ENCODE measurements around the gene TMEM255B.

Gene TMEM255B

DNA sequence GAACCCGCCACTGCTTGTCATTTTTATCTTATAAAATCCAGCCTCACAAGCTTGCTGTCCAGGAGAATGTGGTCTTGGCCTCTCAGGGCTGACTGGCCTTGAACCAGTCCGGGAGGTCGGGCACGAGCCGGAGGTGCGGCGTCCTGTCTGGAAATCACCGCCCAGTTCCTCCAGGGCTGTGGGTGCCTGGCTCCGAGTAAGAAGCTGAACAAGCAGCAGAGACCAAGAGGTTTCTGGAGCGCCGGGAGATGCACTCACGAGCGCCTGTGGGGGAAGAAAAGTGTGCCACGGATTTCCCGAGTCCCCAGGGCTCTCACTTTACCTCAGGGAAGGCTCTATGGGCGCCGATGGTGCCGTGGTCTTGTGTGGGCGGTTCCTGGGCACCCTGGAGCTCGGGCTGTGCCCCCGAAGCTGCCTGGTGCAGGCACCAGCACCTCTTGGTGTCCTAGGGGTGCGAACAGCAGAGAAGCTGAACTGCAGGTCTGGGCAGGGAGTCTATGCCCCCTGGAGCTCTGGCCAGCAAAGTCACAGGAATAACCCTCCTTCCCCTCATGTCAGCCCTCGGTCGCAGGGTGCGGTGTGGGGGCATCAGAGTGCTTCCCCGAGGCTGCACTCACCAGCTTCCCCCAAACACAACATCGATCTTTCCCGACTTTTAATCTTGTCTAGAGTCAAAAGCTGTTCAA is 54.9 kb downstream of the TMEM255B start:
- H3K18ac ChIP-seq (ENCODE audit: low read depth in 1 of 2, low read length in 2 of 2) = peak overlapping the region in 1 of 2 experiments; percentile 23
- peak overlapping the region; percentile 58 for H3K27ac ChIP-seq (ENCODE audit: low read length, poor library complexity, severe bottlenecking)
- H3K9ac ChIP-seq (ENCODE audit: low read length) = no peak overlapping the region
- no peak for DNase-seq
- H4K91ac ChIP-seq (ENCODE audit: low read length) = peak overlapping the region; percentile 72
- H2BK120ac ChIP-seq (ENCODE audit: low read depth, low read length) = no peak overlapping the region
- peak overlapping the region; percentile 45 for H4K8ac ChIP-seq (ENCODE audit: low read length)
- H3K79me1 ChIP-seq (replicated peaks; ENCODE audit: low read length, poor library complexity, severe bottlenecking) = no peaks in the 10 kb centered on the region
- H3K4me3 ChIP-seq (ENCODE audit: insufficient read depth in 1 of 2, low read depth in 1 of 2, low read length in 2 of 2) = no peak overlapping the region
- H2AFZ ChIP-seq (ENCODE audit: low read depth, low read length) = no peak overlapping the region
- 78% methylated on average over 28 of the region's 28 CpGs for WGBS
- peak overlapping the region in 1 of 2 experiments; percentile 4 for H3K4ac ChIP-seq (ENCODE audit: low read depth in 1 of 2, low read length in 2 of 2)
- H2BK15ac ChIP-seq (ENCODE audit: low read depth, poor library complexity, severe bottlenecking) = peak overlapping the region; percentile 35
- no peaks in the 10 kb centered on the region for H3K27me3 ChIP-seq (ENCODE audit: control insufficient read depth in 1 of 2, insufficient read depth in 1 of 2, low read length in 2 of 2)
- peaks cover 0 to 27% of the 10 kb centered on the region in 2 experiments for H3K36me3 ChIP-seq (ENCODE audit: control insufficient read depth in 1 of 2, insufficient read depth in 2 of 2, low read depth in 1 of 2, low read length in 2 of 2)
- H3K9me3 ChIP-seq (ENCODE audit: control insufficient read depth, low read length) = peaks cover under 1% of the 10 kb centered on the region
- H2BK5ac ChIP-seq (ENCODE audit: low read depth, low read length, poor library complexity, severe bottlenecking) = no peak overlapping the region
- peak overlapping the region; percentile 58 for H3K4me2 ChIP-seq (ENCODE audit: low read length, poor library complexity, severe bottlenecking)
- peaks cover 53% of the 10 kb centered on the region for H3K4me1 ChIP-seq (ENCODE audit: control insufficient read depth, insufficient read depth, low read depth, low read length)
- peak overlapping the region in 1 of 2 experiments; percentile 45 for H2BK12ac ChIP-seq (ENCODE audit: low read length in 2 of 2)
- H2AK5ac ChIP-seq (ENCODE audit: low read length, severe bottlenecking) = peak overlapping the region; percentile 86
- no peak overlapping the region for H3K23ac ChIP-seq (ENCODE audit: low read length in 2 of 2)
- H3K14ac ChIP-seq (ENCODE audit: low read length in 2 of 2) = no peak overlapping the region

DNA sequence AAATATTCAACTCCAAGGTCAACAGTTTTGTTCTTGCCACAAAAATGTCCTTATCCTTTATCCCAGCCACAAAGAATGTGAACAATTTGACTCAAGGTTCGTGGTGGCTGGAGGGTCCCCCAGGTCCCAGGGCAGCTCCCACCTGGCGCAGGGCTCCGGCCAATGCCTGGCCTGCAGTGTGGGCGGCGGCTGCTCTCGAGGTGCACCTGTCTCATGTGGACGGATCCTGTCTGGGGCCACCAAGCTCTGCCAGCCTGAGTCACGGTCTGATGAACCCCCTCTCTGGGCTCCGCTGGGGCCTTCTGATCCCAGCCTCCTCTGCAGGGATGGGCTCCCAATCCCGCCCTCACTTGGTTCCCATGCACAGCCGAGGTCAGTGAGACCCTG is 55.4 kb downstream of the TMEM255B start:
- Histone ChIP-seq H3K23ac (ENCODE audit: low read length in 2 of 2) (no peak overlapping the region), H2BK120ac (ENCODE audit: low read depth, low read length) (no peak overlapping the region), H3K36me3 (ENCODE audit: control insufficient read depth in 1 of 2, insufficient read depth in 2 of 2, low read depth in 1 of 2, low read length in 2 of 2) (peaks cover 0 to 32% of the 10 kb centered on the region in 2 experiments), H3K27ac (ENCODE audit: low read length, poor library complexity, severe bottlenecking) (no peak overlapping the region), H2AFZ (ENCODE audit: low read depth, low read length) (no peak overlapping the region), H3K4me1 (ENCODE audit: control insufficient read depth, insufficient read depth, low read depth, low read length) (peaks cover 56% of the 10 kb centered on the region), H3K18ac (ENCODE audit: low read depth in 1 of 2, low read length in 2 of 2) (no peak overlapping the region), H2BK12ac (ENCODE audit: low read length in 2 of 2) (no peak overlapping the region), H3K27me3 (ENCODE audit: control insufficient read depth in 1 of 2, insufficient read depth in 1 of 2, low read length in 2 of 2) (no peaks in the 10 kb centered on the region), H3K79me1 (replicated peaks; ENCODE audit: low read length, poor library complexity, severe bottlenecking) (peaks cover 1% of the 10 kb centered on the region), H3K9me3 (ENCODE audit: control insufficient read depth, low read length) (no peaks in the 10 kb centered on the region), H3K4me3 (ENCODE audit: insufficient read depth in 1 of 2, low read depth in 1 of 2, low read length in 2 of 2) (no peak overlapping the region), H3K9ac (ENCODE audit: low read length) (no peak overlapping the region), H2AK5ac (ENCODE audit: low read length, severe bottlenecking) (no peak overlapping the region), H3K4ac (ENCODE audit: low read depth in 1 of 2, low read length in 2 of 2) (no peak overlapping the region), H3K4me2 (ENCODE audit: low read length, poor library complexity, severe bottlenecking) (no peak overlapping the region), H3K14ac (ENCODE audit: low read length in 2 of 2) (no peak overlapping the region), H2BK15ac (ENCODE audit: low read depth, poor library complexity, severe bottlenecking) (no peak overlapping the region), H4K8ac (ENCODE audit: low read length) (peak overlapping the region; percentile 4), H4K91ac (ENCODE audit: low read length) (no peak overlapping the region), H2BK5ac (ENCODE audit: low read depth, low read length, poor library complexity, severe bottlenecking) (no peak overlapping the region)
- DNase-seq = peak; percentile 49
- 78% methylated on average over 9 of the region's 11 CpGs for WGBS

- Histone ChIP-seq H2AK5ac (ENCODE audit: low read length, severe bottlenecking) (peak overlapping the region; percentile 43), H3K4me3 (ENCODE audit: insufficient read depth in 1 of 2, low read depth in 1 of 2, low read length in 2 of 2) (no peak overlapping the region), H3K27me3 (ENCODE audit: control insufficient read depth in 1 of 2, insufficient read depth in 1 of 2, low read length in 2 of 2) (no peaks in the 10 kb centered on the region), H3K4me1 (ENCODE audit: control insufficient read depth, insufficient read depth, low read depth, low read length) (peaks cover 66% of the 10 kb centered on the region), H3K4me2 (ENCODE audit: low read length, poor library complexity, severe bottlenecking) (no peak overlapping the region), H2BK15ac (ENCODE audit: low read depth, poor library complexity, severe bottlenecking) (no peak overlapping the region), H3K27ac (ENCODE audit: low read length, poor library complexity, severe bottlenecking) (no peak overlapping the region), H2BK120ac (ENCODE audit: low read depth, low read length) (no peak overlapping the region), H3K4ac (ENCODE audit: low read depth in 1 of 2, low read length in 2 of 2) (no peak overlapping the region), H3K18ac (ENCODE audit: low read depth in 1 of 2, low read length in 2 of 2) (no peak overlapping the region), H2BK5ac (ENCODE audit: low read depth, low read length, poor library complexity, severe bottlenecking) (no peak overlapping the region), H2AFZ (ENCODE audit: low read depth, low read length) (no peak overlapping the region), H4K91ac (ENCODE audit: low read length) (no peak overlapping the region), H3K23ac (ENCODE audit: low read length in 2 of 2) (no peak overlapping the region), H2BK12ac (ENCODE audit: low read length in 2 of 2) (no peak overlapping the region), H3K9me3 (ENCODE audit: control insufficient read depth, low read length) (no peaks in the 10 kb centered on the region), H3K36me3 (ENCODE audit: control insufficient read depth in 1 of 2, insufficient read depth in 2 of 2, low read depth in 1 of 2, low read length in 2 of 2) (peaks cover 0 to 41% of the 10 kb centered on the region in 2 experiments), H3K14ac (ENCODE audit: low read length in 2 of 2) (peak overlapping the region in 1 of 2 experiments; percentile 44), H4K8ac (ENCODE audit: low read length) (no peak overlapping the region), H3K9ac (ENCODE audit: low read length) (no peak overlapping the region), H3K79me1 (replicated peaks; ENCODE audit: low read length, poor library complexity, severe bottlenecking) (peaks cover 4% of the 10 kb centered on the region)
- WGBS = 93% methylated on average over 42 of the region's 42 CpGs
- DNase-seq = peak; percentile 11
Observed at GRCh38 chr13:113815151-113816058, 56.4 kb downstream of the TMEM255B start.
